Small intestine (tissue), 7 donors: Measurements from ENCODE around the gene S100P. TPM values are rescaled to one million over a fixed set of nuclear protein-coding genes. Genes with fewer than 3 reads are reported as not detected.

Source experiments
- DNase-seq, 2 donors: peaks; one replicate each; pipeline versions ENCODE4 v3.0.0 to v3.0.0-alpha.2; 2013
- FAIRE-seq: peaks from 2 replicates; lab custom pipeline; 2012; peaks lifted over from hg19 to GRCh38; lab: Jason Lieb, UNC
- H3K27ac ChIP-seq, 3 donors: one replicate each; pipeline ENCODE4 v1.5.1; 2013; ENCODE audit warnings: low read length in 2 of 3, mild to moderate bottlenecking in 2 of 3, control low read depth in 1 of 3, inconsistent platforms in 1 of 3, low read depth in 1 of 3, moderate library complexity in 1 of 3
- H3K27me3 ChIP-seq, 3 donors: one replicate each; pipeline ENCODE4 v1.6.1; 2013; ENCODE audit warnings: low read length in 3 of 3, inconsistent platforms in 1 of 3; ENCODE audit not compliant: control insufficient read depth in 3 of 3, insufficient read depth in 3 of 3
- H3K36me3 ChIP-seq, 3 donors: one replicate each; pipeline ENCODE4 v1.6.1; 2013; ENCODE audit warnings: low read length in 3 of 3, inconsistent platforms in 1 of 3, low read depth in 1 of 3, mild to moderate bottlenecking in 1 of 3, moderate library complexity in 1 of 3; ENCODE audit not compliant: control insufficient read depth in 3 of 3, insufficient read depth in 2 of 3
- H3K4me1 ChIP-seq, 3 donors: one replicate each; pipeline ENCODE4 v1.6.1; 2013; ENCODE audit warnings: low read length in 2 of 3, inconsistent platforms in 1 of 3, low read depth in 1 of 3, mild to moderate bottlenecking in 1 of 3, moderate library complexity in 1 of 3; ENCODE audit not compliant: control insufficient read depth in 3 of 3, insufficient read depth in 2 of 3
- H3K4me3 ChIP-seq, 3 donors: one replicate each; pipeline ENCODE4 v1.5.1; 2013; ENCODE audit warnings: low read length in 3 of 3, control low read depth in 1 of 3, inconsistent platforms in 1 of 3, low read depth in 1 of 3, mild to moderate bottlenecking in 1 of 3, moderate library complexity in 1 of 3
- H3K9me3 ChIP-seq, 2 donors: one replicate each; pipeline ENCODE4 v1.6.1; 2013; ENCODE audit warnings: low read depth in 1 of 2, low read length in 1 of 2; ENCODE audit not compliant: control insufficient read depth in 2 of 2, insufficient read depth in 1 of 2
- WGBS, 3 donors: extraction: QIAGEN DNeasy Blood & Tissue Kit; methylation state at CpG; one replicate each; pipeline ENCODE4 v1.1.7; 2013; 5-methylcytosine and 5-hydroxymethylcytosine counted together
- polyA plus RNA-seq, 4 donors: library from polyadenylated mRNA; stranded (reverse) in 3 of 4; unstranded in 1 of 4; fragments of 200-250 nt in 3 of 4; fragments of 120-200 nt in 1 of 4; gene quantifications; one replicate each; pipeline versions ENCODE4 v1.2.1 to v1.2.3, GENCODE V29; 2013
- donor health status: healthy with polysubstance abuse.
- donor health status: control.
- donor health status: control.
- donor health status: Bipolar disorder and iron deficiency.
- donor health status: healthy.

S100P gene
- polyA plus RNA-seq, 4 donors, result 13.3 to 63.5 (median 41.0) TPM

DNA sequence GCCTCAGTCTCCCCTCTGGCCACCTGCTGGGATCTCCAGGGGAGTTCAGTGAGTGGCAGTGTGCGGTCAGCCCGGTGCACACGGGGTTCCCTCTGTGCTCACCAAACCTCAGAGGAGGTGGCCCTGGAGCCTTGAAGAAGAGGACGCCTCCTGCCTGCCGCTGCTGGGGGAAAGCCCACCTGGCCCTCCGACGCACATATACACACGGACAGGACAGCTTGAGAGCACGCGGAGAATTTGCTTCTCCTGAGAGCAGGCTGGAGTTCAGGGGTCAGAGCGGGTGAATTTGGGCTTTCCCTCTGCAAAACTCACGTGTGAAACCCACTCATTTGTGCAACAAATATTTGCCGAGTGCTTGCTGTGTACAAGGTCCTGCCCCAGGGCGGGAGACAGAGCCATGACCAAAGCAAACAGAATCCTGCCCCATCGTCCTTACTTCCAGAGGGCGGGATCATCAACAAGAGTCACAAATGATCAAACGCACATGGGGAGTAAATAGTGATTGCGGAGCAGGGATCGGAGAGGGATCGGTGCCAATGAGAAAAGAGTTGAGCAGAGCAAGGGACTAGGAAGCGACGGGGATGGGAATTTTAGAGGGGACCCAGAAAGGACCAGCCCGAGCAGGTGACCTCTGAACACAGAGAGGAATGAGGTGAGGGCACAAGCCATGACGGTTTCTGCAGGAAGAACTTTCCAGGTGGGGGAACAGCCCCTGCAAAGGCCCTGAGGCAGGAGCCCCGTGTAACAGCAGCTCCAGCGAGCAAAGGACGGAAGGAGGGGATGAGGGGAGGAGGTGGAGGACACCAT, 39.9 kb downstream of the S100P start:
- Histone ChIP-seq H3K4me1 (no peaks in the 10 kb centered on the region), H3K4me3 (no peak overlapping the region), H3K27ac (no peak overlapping the region), H3K36me3 (no peaks in the 10 kb centered on the region), H3K27me3 (no peaks in the 10 kb centered on the region), H3K9me3 (no peaks in the 10 kb centered on the region)
- 86 to 90% (median 87%) methylated on average over 27 of the region's 27 CpGs for WGBS, 3 donors
- FAIRE-seq (no peak), DNase-seq (no peak)

DNA sequence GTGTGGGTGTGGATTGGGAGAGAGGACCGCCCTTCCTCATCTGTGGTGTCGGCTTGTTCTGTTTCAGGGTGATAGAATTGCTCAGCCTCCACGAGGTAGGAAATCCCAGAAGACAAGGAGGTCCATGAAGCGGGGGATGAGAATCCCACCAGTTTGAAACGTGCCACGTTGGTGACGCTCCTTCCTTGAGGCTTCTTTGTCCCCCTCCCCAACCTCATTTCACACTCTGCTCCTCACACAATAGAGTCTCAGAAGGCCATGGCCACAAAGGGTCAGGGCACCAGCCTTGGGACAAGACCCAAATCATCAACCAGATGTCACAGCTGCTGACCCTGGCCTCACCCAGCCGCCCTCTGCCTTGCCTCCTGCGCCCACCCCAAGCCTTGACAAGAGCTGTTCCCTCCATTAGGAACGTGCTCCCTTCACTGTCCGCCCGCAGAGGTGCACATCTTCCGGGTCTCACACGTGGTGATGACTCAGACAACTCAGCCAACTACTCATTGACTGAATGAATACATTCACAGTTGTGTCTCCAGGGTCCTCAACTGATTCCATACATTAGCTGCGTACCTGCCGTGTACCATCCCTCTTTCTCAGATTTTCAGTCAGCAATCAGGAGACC, 40.6 kb downstream of the S100P start:
- DNase-seq (no peak), FAIRE-seq (no peak)
- Histone ChIP-seq H3K9me3 (no peaks in the 10 kb centered on the region), H3K36me3 (no peaks in the 10 kb centered on the region), H3K27ac (no peak overlapping the region), H3K4me1 (no peaks in the 10 kb centered on the region), H3K4me3 (no peak overlapping the region), H3K27me3 (no peaks in the 10 kb centered on the region)
- WGBS, 3 donors, result 82 to 93% (median 84%) methylated on average over 13 to 16 of the region's 16 CpGs

- no peaks in the 10 kb centered on the region for H3K4me1 ChIP-seq
- FAIRE-seq (no peak), DNase-seq (no peak)
- H3K27ac ChIP-seq, result no peak overlapping the region
- H3K36me3 ChIP-seq, result no peaks in the 10 kb centered on the region
- H3K27me3 ChIP-seq, result no peaks in the 10 kb centered on the region
- H3K4me3 ChIP-seq, result no peak overlapping the region
- 89 to 91% (median 91%) methylated on average over 4 of the region's 4 CpGs for WGBS, 3 donors
- H3K9me3 ChIP-seq, result no peaks in the 10 kb centered on the region
These were observed 46.2 kb downstream of the S100P start for GRCh38 chr4:6739920-6740319.

DNA sequence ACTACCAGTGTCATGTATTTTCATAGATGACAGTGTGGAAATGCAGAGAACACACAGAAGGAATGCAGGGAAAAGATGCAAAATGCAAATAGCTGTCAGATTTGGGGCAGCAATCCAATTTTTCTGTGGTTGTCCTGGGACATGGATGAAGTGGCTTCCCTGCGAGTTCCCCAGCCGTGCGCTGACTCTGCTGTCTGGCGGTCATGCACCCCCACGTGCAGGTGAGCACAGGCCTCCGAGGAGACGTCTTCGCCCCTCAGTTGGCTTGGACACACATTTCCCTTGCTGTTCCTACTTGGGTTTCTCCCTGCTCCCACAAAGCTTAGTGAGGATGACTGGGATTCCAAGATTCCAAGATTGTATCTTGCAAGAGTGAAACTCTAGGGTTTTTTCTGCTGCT, 46.7 kb downstream of the S100P start:
- no peak overlapping the region for H3K4me3 ChIP-seq
- DNase-seq, result no peak
- no peaks in the 10 kb centered on the region for H3K9me3 ChIP-seq
- no peaks in the 10 kb centered on the region for H3K27me3 ChIP-seq
- H3K4me1 ChIP-seq, result no peaks in the 10 kb centered on the region
- FAIRE-seq, result no peak
- WGBS, 3 donors, result 90 to 95% (median 93%) methylated on average over 8 of the region's 8 CpGs
- no peak overlapping the region for H3K27ac ChIP-seq
- H3K36me3 ChIP-seq, result no peaks in the 10 kb centered on the region

DNA sequence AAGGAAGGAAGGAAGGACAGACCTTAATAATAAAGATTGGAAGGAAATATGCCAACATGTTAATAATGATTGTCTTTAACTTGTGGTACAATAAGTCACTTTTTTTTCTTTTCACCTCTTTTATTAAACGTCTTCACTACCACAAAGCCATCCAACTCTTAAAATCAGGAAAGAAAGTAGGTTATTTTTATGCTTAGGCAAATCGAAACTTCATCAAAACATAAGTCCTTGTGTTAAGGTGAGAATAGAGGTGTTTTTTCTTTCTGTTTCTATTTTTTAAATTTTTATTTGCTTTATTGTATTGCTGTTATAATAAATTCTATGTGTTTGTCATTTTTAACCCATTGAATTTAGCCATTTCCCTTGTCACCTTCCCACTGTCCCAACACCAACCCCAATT, 48.8 kb downstream of the S100P start:
- H3K27me3 ChIP-seq, result no peaks in the 10 kb centered on the region
- DNase-seq, result no peak
- no peak overlapping the region for H3K27ac ChIP-seq
- H3K9me3 ChIP-seq, result no peaks in the 10 kb centered on the region
- H3K36me3 ChIP-seq, result no peaks in the 10 kb centered on the region
- H3K4me3 ChIP-seq, result no peak overlapping the region
- no peak for FAIRE-seq
- H3K4me1 ChIP-seq, result peaks cover 2 to 10% (median 2%) of the 10 kb centered on the region in 3 donors
- 72 to 81% (median 74%) methylated on average over 2 of the region's 2 CpGs for WGBS, 3 donors

DNA sequence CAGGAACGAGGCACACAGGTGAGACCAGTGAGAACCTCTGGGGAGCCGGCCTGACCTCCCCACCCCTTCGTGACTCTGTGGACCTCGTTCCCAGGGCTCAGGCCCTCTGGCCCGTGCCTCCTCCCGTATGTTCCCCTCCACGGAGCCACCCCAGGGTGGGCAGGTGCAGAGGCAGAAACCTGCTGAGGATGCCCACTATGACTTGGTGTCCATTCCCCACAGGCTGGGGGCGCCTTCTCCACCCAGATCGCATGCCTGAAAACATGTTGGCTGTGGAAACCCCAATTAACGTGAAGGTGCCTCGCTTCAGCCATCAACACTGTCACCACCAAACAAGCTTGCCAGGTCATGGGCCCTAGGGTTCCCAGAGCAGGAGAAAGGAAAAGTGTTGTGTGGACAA, 49.3 kb downstream of the S100P start:
- 73 to 79% (median 76%) methylated on average over 11 of the region's 11 CpGs for WGBS, 3 donors
- DNase-seq (no peak), FAIRE-seq (no peak)
- no peaks in the 10 kb centered on the region for H3K27me3 ChIP-seq
- H3K36me3 ChIP-seq, result no peaks in the 10 kb centered on the region
- H3K4me1 ChIP-seq, result peaks cover 2 to 14% (median 2%) of the 10 kb centered on the region in 3 donors
- H3K27ac ChIP-seq, result no peak overlapping the region
- H3K9me3 ChIP-seq, result no peaks in the 10 kb centered on the region
- H3K4me3 ChIP-seq, result no peak overlapping the region

Other genes starting within 250 kb of the S100P start
- gene PPP2R2C, start 221.3 kb upstream of the S100P start, polyA plus RNA-seq, result 1 to 10 TPM in 1 of 4 donors, under 1 TPM in 2, not detected in 1; 0.16 to 2.3 (median 0.81) TPM
- gene MAN2B2, start 118.7 kb upstream of the S100P start, polyA plus RNA-seq, result 10 to 100 TPM in 2 of 4 donors, 1 to 10 TPM in 2; 4.1 to 22.4 (median 8.8) TPM
- 100 to 1,000 TPM; 226 to 324 (median 276) TPM for gene MRFAP1, start 53.2 kb upstream of the S100P start, polyA plus RNA-seq
- 10 to 100 TPM; 36.0 to 58.5 (median 45.2) TPM for gene MRFAP1L1, start 16.0 kb downstream of the S100P start, polyA plus RNA-seq
- gene BLOC1S4, start 22.3 kb downstream of the S100P start, polyA plus RNA-seq, result 10 to 100 TPM; 13.1 to 19.5 (median 16.7) TPM
- 10 to 100 TPM in 2 of 4 donors, 1 to 10 TPM in 2; 6.7 to 21.5 (median 8.6) TPM for gene KIAA0232, start 88.8 kb downstream of the S100P start, polyA plus RNA-seq
- gene TBC1D14, start 215.9 kb downstream of the S100P start, polyA plus RNA-seq, result 10 to 100 TPM; 16.8 to 57.8 (median 25.2) TPM